HUDEP-2 (cell line): ENCODE results near the gene ATP6AP2.
A peak's percentile ranks its signal among the peaks of the same experiment; 100 is the strongest.
"Not testable (repeated sequence)": the region's sequence is repeated elsewhere in the genome, so short reads cannot be mapped to it uniquely, and the experiment has no call there.

Source experiments
- DNase-seq, 76 experiments: peaks; one replicate each; lab custom pipeline; 2025; ENCODE audit not compliant: unreplicated experiment in 76 of 76; lab: John Stamatoyannopoulos, UW

Gene ATP6AP2

DNA sequence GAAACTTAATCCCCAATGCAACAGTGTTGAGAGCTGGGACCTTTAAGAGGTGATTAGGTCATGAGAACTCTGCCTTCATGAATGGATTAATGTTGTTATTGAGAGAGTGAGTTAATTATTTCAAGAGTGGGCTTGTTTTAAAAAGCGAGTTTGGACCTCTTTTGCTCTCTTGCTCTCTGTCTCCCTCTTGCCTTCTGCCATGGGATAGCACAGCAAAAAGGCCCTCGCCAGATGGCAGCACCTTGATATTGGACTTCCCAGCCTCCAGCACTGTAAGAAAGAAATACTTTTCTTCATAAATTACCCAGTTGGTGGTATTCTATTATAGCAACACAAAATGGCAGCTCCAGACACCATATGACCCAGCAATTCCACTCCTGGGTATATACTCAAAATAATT is 7.0 kb upstream of the ATP6AP2 start:
- DNase-seq, result peak in 34 of 76 experiments; percentile 0 to 53 (median 4)

DNA sequence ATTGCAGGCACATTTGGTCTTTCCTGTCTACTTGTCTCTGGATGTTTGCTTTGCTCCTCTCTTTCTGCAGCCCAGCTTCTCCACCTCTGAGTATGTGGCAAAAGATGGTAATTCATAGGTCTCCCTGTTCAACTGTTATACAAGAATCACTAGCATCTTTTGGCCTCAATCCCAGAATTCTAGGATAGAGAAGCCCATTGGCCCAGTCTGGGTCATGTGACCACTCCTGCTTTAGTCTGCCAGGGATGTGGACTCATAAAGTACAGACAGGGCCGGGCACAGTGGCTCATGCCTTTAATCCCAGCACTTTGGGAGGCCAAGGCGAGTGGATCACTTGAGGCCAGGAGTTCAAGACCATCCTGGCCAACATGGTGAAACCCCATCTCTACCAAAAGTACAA is 5.4 kb upstream of the ATP6AP2 start:
- peak in 25 of 76 experiments; percentile 0 to 50 (median 9) for DNase-seq

DNA sequence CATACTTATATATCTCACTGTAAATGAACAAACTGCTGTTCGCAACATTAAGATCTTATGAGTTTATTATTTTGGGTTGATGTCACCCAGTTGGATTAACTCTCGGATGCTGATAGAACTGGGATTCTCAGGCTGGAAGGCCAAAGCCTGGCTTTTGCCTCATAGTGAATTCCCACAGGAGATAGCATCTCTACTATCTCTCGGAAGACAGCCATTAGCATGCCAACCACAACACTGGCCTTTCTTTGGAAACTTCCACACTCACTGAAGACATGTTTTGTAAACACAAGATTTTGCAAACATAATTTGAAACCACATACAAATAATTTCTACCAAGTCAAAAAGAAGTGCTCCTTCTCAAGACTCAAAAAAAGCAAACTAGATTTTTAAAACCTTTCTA is 4.5 kb upstream of the ATP6AP2 start:
- no peak for DNase-seq

DNA sequence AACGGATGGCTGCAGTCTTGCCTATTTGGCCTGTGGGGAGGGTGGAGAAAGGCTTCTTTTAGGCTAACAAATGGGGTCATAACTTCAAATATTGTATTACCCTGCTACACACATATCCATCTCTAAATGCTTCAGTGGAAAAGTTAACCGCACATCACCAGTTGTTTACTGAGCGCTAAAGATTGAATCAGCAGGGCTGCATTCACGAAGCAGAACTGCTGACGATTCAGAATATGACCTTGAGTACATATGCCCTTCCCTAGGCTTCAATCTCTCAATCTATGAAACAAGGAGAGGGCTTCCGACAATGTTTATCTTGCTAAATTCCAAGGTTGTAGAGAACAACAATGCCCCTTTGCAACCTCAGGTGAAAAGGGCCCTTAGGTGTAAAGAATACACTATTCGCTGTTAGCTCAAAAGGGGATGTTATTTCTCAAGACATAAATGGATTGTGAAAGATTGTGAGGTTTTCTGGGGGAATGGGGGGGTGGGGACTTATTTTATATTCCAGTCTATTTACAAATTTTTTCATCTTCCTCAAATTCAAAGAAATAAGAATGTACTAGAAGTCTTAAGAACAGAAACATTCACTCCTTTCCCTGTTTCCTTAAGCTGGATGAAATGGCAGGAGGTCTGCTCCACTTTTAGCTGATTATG is 2.6 kb upstream of the ATP6AP2 start:
- no peak for DNase-seq

DNA sequence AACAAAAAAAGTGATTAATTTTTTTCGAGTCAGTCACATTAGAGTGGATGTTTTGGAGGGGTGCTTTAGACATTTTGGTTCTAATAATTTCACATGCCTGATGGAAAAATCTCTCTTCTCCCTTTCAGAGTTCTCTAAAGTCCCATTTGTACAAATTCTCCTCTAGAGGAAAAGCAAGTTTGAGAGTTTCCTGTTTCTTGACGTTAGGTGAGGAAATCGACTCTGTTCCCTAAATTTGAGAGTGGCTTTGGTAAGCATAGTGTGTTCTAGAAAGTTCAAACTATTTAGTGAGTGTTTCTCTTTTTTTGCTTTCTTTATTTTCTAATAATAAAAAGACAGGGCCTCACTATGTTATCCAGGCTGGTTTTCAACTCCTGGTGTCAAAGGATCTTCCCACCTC is 1.6 kb upstream of the ATP6AP2 start:
- DNase-seq, result no peak

DNA sequence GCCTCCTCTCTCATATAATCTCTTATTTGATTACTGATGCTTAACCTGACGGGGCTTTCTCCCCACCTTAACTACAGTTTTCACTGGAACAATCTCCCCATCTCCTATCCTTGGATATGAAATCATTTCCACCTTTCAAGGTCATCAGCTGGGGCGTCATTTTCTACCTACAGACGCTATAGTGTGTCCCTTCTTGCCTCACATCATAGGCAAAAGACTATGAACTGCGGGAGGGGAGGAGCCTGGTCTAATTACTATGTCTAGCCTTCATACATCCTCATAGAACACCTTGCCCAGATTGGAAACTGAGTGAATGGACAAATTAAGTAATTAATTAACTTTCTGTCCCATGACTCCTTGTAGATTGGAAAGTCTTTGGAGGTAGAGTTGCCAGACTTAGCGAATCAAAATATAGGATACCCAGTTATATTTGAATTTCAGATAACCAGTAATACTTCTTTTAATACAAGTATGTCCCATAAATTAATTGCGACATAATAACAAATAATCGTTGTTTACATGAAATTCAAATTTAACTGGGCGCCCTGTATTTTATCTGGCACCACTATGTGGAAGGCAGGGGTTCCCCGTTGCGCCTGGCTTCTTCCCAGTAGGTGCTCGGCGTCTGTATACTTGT is 752 bp upstream of the ATP6AP2 start:
- peak in 8 of 76 experiments; percentile 16 to 53 (median 42) for DNase-seq

DNA sequence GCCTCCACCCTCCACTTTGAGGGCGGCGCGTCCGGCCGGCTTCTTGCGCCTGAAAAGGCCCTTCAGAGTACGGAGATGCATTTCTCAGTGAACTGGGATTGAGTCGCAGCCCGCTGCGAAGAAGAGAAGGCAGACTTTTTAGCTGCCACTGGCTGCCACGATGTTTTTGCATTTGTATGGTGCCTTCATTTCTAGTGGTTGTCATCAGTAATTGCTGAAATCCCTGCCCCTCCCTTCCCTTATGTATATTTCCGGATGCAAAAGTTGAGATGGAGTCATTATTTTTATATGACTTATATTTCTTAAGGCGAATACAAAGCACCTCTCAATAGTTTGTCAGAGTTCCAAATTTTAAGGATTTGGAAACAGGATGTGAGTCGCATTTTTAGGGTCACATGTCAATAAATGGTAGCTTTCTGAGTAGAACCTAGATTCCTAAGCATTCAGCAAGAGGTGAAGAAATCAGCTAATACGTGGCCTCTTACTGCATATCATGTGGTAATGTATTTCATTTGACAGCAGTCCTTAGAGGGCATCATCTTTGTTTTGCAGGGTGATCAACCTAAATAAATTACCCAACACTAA is 658 bp downstream of the ATP6AP2 start:
- peak in 1 of 76 experiments; percentile 0 for DNase-seq

DNA sequence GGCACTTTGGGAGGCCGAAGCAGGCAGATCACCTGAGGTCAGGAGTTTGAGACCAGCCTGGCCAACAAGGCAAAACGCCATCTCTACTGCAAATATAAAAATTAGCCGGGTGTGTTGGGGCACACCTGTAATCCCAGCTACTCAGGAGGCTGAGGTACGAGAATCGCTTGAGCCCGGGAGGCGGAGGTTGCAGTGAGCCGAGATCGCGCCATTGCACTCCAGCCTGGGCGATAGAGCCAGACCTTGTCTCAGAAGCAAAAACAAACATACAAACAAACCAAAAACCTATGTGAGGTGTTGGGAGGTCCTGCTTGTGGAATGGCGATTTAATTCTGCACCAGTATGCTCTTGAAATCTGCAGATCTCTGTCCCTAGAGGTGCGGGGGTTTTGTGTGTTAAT is 1.4 kb downstream of the ATP6AP2 start:
- not testable (repeated sequence) for DNase-seq

DNA sequence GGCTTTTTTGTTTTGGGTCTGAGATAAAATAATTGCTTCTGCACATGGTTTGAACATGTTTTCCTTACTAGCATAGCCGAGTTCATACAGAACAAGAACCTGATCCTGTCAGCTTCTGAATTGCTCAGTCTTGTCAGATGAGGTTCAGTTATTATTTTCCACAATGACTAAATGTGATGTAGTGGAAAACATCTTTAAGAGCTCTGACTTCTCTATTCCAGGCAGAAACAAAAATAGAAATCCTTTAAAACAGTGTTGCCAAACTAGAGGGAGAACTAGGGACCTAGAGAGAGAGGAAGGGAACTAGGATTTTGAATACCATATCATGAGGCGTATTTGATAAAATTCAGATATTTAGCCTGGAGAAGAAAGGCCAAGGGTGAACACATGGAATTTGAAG is 2.0 kb downstream of the ATP6AP2 start:
- no peak for DNase-seq

DNA sequence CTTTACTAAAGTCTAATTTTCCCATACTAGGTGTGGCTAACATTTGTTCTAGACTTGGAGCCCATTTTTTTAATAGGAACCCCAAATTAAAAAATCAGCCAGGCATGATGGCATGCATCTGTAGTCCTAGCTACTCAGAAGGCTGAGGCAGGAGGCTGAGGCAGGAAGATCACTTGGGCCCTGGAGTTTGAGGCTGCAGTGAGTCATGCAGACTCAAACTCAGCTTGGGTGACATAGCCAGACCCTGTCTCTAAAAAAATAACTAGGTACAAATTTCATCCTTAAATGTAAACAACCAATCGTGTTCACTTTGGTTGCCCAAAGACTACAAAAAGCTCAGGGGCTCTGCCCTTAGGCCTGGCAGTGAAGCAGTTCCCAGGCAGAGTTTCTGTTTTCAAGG is 6.9 kb downstream of the ATP6AP2 start:
- DNase-seq, result not testable (repeated sequence)

DNA sequence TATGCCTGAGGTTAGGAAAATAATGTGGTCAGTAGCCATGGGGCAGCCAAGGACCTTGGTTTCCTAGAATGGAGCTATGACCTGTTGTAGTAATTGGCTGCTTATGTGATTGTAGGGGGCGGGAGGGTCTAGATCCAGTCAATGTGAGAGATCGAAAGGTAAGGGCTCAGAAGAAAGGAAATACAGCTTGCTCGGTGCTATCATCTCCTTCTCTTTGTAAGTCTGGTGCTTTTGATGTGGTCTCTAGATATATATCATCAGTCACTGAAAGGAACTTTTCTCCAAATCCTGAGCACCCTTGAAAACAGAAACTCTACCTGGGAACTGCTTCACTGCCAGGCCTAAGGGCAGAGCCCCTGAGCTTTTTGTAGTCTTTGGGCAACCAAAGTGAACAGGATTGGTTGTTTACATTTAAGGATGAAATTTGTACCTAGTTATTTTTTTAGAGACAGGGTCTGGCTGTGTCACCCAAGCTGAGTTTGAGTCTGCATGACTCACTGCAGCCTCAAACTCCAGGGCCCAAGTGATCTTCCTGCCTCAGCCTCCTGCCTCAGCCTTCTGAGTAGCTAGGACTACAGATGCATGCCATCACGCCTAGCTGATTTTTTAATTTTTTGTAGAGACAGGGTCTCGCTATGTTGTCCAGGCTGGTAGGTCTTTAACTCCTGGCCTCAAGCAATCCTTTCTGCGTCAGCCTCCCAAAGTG is 9.0 kb downstream of the ATP6AP2 start:
- not testable (repeated sequence) for DNase-seq

DNA sequence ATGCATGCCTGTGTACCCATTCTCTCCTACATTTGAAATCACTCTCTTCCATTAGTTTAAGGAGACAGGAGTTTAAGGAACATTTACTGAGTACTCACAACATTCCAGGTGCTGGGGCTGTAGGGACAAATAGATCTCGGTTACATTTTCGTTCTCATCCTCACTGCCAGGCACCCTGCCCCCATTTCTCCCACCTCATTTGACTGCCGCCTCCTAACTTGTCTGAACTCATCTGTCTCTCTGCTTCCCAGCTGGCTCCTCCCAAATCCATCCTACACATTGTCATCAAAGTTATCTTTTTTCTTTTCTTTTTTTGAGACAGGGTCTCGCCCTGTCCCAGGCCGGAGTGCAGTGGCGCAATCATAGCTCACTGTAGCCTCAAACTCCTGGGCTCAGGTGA is 22.7 kb downstream of the ATP6AP2 start:
- DNase-seq, result no peak

DNA sequence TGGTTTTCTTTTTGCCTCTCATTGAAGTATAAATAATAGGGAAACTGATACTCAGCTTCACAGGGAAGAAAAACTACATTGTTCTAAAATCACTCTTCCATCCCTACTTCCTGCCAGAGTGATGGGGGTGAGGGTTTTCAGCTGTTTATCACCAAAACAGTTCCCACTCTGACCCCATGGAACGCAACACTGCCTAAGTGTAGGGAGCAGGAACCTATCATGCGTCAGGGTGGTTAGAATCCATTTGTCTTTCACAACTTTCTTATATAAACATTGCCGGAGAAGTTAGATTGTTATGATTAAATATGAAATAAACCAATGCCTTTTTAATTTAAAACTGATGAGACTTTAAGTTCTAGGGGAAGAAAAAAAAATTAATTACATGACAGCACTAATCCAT is 26.6 kb downstream of the ATP6AP2 start:
- DNase-seq, result peak in 1 of 76 experiments; percentile 0

DNA sequence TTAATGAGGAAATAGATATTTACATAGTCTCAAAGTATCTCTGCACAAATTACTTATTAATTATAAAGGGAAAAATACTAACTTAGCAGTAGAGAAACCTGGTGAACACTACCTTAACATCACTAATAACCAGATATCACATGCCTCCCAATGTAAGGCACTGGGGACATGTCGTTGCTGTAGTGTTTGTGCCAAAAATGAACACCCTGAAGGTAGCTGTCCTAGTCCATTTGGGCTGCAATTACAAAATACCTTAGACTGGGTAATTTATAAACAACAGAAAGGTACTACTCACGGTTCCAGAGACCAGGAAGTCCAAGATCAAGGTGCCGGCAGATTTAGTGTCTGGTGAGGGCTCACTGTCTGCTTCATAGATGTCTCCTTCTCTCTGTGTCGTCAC is 31.7 kb downstream of the ATP6AP2 start:
- no peak for DNase-seq

DNA sequence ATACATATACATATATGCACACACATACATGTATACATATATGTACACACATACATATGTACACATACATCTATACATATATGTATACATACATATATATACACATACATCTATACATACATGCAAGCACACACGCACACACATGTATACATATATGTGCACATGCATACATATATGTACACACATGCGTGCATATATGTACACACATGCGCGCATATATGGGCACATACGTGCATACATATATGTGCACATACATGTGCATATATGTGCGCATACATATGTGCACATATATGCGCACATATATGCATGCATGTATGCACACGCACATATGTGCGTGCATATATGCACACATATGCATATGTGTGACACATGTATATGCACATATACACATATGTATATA is 35.2 kb downstream of the ATP6AP2 start:
- DNase-seq, result no peak

DNA sequence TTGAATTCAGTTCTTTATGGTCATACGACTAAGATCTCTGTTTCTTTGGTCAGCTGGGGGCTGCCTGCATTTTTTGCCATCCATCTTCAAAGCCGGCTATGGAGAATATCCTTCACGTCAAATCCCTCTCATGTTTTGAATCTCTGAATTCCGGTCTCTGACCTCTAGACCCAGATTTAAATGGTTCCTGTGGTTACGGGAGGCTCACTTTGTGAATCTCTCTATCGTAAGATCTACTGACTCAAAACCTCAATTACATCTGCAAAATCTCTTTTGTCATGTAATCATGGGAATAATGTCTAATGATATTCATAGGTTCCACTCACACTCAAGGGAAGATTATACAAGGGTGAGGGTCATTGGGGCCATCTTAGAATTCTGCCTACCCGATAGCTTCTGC is 36.8 kb downstream of the ATP6AP2 start:
- no peak for DNase-seq

DNA sequence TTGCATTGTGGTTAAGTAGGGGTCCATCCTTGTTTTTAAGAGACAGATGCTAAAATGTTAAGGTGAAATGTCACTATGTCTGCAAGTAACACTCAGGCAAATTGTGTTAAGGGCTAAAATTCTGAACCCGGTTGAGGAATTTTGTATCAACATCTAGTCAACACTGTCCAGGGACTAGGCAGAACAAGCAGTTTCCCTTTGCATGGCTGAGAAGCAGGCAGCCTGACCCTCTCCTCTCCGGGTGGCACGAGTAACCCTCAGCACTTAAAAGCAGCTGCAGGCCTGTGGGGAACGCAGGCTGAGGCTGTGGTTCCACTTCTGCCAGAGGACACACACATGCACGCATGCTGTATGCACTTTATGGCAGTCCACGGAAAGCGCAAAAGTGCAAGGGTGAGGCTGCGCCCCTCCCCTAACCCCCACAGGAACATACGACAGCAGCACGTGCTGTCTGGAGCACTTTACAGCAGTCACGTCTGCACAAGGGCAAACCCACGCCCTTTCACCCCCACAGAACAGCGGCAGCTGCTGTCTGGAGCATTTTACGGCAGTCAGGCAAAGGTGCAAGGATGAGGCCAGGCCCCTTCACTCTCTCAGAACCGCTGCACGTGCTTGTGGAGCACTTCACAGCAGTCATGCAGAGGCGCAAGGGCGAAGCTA is 41.8 kb downstream of the ATP6AP2 start:
- DNase-seq, result no peak

DNA sequence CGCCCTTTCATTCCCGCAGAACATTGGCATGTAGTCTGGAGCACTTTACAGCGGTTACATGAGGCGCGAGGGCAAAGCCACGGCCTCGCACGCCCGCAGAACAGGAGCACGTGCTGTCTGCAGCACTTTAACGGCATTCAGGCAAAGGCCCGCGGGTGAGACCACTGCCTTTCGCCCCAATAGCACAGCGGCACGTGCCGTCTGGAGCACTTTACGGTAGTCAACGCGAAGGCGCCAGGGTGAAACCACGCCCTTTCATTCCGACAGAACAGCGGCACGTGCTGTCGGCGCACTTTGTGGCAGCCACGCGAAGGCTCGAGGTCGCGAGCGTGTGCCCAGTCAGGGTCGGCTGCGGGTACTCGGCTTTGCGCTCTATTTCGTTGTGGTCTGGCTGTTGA is 42.4 kb downstream of the ATP6AP2 start, which contains the start of gene MPC1L:
MPC1L (plus strand) TSS at position 290 of the 398 bp plus-strand sequence. CDS start 138 bp downstream, outside the sequence.
- DNase-seq, result no peak

DNA sequence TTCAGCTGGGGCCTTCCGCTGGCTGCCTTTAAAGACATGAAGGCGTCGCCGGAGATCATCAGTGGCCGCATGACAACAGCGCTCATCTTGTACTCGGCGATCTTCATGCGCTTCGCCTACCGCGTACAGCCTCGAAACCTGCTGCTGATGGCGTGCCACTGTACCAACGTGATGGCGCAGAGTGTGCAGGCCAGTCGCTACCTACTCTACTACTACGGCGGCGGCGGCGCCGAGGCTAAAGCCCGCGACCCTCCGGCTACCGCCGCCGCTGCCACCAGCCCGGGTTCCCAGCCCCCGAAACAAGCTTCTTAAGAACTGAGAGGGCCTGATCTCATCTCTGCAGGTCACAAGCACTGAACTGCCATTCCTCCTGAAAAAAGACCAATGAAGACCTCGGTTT is 42.9 kb downstream of the ATP6AP2 start:
- DNase-seq, result no peak

DNA sequence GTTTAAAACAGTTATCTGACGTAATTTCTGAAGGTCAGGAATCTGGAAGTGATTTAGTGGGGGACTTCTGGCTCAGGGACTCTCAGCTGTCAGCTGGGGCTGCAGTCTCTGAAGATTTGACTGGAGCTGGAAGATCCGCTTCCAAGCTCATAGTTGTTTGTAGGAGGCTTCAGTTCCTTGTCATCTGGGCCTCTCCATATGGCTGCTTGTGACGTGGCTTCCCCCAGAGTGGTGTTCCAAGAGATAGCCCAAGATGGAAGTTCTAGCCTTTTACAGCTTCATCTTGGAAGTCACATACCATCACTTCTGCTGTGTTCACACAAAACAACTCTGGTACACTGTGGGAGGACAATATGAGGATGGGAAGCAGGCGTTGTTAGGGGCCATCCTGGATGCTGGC is 44.5 kb downstream of the ATP6AP2 start:
- no peak for DNase-seq

DNA sequence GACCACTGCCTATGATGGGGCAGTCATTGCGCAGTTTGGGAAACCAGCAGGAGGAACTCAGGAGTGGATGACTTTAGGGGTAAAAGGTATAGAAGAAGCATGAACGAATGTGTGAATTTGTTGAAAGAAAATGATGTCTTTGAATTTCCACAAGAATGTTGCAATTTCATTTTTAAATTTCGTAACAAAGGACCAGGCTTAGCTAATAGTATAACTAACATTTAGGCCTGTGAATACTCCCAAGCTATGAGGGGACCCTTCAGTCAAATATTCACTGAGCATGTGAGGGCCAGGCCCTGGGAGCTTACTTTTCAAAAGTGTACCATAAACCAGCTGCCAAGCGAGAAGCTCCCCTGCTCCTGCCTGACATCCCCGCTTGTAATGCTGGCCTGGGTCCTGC is 47.7 kb downstream of the ATP6AP2 start:
- no peak for DNase-seq
